GM21786 (cell line): ENCODE results near the gene FAM83F.
"Not testable (repeated sequence)": the region's sequence is repeated elsewhere in the genome, so short reads cannot be mapped to it uniquely, and the experiment has no call there.

Source experiments
- ATAC-seq: cut with Tn5 transposase; IDR thresholded peaks from one replicate; pipeline ENCODE4 v1.9.1; 2021; ENCODE audit not compliant: unreplicated experiment

FAM83F gene

DNA sequence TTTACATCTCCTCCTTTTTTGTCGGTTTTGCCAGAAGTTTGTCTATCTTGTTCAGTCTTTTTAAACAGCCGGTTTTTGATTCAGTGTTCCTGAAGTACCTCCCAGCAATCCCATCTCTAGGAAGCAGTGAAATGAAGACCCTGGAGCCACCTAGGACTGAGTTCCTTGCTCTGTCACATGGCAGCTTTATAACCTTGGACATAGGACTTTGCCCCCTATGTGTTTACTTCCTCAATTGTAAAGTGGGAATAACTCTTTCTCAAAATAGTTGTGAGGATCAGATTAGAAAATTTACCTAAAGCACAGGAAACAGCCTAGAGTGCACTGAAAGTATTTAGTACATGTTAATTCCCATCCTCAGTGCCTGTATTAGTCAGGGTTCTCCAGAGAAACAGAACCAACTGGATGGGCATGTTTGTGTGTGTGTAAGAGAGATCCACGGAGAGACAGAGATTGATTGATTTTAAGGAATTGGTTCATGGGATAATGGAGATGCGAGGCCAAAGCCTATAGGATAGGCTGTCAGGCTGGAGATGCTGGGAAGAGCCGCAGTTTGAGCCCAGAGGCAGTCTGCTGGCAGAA, 20.0 kb downstream of the FAM83F start:
- ATAC-seq: no peak

DNA sequence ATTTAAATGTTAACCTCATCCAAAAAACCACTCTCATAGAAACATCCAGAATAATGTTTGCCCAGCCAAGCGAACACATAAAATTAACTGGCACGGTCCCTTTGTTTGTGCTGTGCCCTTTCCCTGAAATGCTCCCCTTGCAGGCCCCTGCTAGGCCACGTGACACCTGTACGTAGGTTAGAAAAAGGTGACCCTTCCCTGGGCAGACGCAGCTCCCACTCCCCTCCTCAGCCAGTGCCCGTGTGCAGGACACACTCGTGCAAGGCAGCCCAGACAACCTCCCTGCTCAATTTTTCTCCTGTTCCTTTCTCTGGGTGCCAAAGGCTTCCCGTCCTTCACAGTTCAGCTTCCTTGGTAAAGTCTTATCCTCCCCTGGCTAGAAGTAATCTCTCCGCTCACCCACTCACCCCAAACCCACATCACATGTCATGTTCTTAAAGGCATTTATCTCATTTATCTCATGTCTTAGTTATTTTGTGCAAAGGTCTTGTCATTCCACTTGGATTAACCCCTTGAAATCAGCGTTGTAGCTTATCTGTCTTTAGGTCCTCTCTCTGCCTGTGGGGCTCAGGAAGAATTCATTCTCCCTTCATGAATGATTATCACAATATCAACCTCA, 20.7 kb downstream of the FAM83F start:
- ATAC-seq: no peak

DNA sequence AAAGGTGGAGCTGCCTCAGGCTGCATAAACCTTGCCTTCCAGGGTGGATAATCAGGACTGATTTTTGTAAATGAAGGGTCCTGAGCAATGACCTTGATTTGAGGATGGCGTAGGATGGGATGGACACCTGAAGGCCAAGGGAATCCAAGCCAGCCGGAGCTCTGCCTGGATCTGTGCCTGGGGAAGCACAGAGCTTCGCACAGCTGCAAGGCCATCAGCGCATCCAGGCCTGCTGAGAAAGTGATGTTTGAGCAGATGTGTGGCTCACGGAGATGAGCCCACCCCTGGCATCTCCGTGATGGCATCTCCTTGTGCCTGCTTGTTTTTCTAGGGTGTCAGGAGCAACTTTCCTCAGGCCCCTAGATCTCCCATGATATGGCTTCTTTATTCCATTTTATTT, 23.3 kb downstream of the FAM83F start:
- ATAC-seq: no peak

DNA sequence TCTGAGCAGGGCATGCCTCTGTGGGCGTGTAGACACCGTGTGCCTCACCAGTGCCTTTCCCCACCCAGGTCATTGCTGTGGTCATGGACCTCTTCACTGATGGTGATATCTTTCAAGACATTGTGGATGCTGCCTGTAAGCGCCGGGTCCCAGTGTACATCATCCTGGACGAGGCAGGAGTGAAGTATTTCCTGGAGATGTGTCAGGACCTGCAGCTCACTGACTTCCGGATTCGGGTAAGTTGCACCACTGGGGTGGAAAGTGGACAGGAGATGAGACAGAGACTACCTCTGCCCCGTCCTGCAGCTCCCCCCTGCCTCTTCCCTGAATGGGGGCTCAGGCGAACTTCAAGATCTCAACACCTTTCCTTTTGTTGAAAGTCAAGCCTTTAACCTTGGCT, 24.3 kb downstream of the FAM83F start:
- ATAC-seq: no peak

DNA sequence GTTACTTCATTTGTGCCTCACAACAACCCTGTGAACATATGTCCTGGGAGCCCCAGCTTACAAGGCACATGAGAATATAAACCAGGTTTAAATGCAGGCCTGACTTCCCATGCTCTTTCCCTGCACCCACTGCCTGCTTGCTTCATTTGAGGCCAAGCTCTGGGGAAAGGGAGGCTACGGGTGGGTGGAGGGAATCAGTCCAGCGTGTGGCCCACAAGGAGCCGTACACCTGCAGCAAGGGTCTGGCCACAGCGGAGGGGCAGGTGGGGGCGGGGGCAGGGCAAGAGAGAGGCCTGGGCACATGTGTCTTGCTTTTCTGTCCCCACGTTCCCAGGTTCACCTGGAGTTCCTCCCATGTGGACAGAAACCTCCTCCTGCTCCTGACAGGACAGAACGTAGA, 26.2 kb downstream of the FAM83F start:
- no peak for ATAC-seq

DNA sequence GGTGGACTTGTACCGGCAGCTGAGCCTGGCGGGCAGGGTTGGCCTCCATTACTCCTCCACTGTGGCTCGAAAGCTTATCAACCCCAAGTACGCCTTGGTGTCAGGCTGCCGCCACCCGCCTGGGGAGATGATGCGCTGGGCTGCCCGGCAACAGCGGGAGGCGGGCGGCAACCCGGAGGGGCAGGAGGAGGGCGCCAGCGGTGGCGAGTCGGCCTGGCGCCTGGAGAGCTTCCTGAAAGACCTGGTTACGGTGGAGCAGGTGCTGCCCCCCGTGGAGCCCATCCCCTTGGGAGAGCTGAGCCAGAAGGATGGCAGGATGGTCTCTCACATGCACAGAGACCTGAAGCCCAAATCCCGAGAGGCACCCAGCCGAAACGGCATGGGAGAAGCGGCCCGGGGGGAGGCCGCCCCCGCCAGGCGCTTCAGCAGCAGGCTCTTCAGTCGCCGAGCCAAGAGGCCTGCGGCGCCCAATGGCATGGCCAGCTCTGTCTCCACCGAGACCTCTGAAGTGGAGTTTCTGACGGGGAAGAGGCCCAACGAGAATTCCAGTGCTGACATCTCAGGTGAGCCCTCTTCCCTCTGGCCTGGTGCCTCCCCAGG, 26.7 kb downstream of the FAM83F start:
- no peak for ATAC-seq

DNA sequence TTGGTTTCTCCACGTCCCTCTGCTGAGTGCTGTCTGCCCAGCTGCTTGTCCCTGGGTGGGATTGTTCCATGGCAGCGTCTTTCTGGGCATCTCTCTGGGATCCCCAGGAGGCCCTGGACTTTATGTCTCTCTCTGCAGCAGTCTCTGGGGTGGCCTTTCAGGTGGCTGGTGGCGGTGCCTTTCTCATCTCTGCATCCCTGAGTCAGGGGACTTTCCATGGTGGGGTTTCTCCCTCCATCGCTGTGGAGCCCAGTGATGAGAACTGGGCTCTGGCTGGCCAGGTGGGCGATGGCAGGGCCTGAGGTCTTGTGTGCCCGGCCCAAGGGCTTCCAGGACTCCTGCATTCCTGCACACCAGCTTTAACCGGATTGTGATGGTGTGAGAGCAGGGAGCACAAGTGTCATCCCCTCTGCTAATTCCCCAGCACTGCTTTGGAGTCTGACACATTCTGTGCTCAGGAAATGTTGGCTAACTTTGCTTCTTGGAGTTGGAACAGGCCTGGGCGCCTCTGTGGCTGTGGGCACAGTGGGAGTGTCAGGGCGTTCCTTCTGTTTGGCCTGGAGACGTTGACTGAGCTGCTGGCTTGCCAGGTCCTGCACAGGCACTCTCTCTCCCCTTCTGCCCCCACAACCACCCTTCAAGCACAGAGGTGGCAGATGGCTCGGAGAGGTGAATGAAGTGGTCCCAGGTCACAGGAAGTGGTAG, 27.9 kb downstream of the FAM83F start:
- ATAC-seq: no peak

DNA sequence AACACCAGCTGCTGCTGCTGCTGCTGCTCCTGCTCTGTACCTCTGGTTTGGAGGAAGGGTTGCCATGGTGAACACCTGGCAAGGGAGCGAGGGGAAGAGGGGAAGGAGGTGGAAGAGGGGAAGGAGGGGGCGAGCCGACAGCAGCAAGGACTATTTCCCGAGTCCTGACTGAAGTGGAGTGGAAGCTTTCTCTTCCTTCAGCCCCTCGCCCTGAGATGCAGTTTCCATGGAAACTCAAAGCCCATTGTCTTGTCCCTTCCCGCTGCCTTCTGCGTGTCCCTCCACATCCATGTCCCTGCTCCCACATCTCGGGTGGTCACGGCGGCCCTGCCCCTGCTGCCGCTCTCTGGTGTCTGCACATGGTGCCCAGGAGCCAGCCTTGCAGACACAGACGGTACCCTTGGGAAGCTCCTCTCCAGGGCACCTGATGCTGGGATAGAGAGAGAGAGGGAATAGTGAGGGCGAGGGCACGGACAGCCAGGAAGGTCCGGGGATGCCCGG, 28.6 kb downstream of the FAM83F start:
- ATAC-seq: no peak

DNA sequence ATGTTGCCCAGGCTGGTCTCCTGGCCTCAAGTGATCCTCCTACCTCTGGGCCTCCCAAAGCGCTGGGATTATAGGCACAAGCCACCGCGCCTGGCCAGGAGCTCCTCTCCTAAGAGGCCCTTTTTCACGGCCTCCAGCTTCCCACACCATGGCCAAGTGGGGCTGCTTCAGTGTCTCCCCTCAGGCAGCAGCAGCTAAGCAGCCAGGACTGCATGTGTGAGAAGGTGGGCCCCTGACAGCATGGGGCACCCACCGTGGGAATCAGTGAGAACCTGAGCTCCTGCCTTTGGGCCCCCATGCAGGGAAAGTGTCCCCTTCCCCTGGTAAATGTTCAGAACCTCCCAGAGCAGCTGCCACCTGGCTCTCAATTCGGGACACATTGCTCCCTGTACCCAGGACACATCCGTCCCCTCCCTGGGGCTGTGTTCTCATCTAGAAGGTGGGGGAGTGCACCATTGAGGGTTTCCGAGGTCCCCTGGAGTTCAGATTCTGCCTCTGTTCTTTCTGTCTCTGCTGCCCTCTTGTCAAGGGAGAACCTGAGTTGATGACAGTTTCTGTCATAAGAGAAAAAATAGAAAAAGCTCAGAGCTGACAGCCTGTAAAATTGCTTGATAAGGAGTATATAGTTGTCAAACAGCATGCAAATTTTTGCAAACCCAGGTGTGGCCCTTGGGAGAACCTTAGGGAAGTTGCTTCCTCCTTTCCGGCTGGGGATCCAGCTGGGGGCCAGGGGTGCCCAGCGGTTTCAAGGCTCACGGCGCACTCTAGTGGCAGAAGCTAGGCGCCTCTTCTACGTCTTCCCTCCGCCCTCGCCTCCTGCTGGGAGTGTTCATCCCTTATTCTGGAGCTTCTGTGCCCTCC, 29.7 kb downstream of the FAM83F start:
- no peak for ATAC-seq

DNA sequence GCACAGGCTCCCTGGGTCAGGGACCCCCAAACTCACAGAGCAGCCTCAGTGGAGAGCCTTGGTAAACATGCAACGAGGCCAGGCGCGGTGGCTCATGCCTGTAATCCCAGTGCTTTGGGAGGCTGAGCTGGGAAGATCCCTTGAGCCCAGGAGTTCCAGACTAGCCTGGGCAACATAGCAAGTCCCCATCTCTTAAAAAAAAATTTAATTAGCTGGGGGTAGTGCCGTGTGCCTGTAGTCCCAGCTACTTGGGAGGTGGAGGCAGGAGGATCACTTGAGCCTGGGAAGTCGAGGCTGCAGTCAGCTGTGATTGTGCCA, 30.3 kb downstream of the FAM83F start:
- ATAC-seq: not testable (repeated sequence)

DNA sequence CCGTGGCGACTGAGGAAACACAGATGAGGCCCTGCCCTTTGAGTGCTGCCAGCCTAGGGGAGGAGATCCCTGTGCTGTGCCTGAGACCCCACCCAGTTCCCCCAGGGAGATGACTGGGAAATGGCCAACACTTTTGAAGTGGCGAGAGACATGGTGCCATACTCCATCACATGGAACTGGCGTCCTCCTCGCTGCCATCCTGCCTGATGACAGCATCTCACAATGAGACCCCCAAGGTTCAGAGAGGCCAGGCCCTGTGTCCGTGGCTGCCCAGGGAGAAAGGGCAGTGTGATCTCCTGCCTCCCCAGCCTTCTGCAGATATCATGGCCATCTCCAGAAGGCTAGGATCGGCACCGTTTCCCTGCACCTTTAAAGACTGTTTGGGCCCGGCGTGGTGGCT, 31.1 kb downstream of the FAM83F start:
- ATAC-seq: no peak

DNA sequence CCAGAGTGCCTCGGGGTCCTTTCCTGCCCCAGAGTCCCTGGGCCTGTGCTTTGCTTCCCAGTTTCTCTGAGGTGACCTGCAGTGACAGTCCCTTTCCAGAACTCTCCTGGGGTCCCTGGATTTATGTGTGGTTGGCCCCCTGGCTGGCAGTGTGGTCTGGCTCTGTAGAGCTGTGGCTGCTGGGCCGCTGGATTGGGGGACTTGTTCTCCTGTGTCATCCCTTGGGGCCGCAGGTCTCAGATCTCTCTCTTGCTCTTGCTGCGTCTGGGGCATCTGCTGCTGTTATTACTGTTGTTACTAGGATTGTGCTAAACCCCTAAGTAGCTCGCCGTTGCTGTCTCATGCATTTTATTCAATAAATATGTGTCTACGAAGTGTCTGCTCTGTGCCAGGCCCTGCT, 31.9 kb downstream of the FAM83F start:
- no peak for ATAC-seq

DNA sequence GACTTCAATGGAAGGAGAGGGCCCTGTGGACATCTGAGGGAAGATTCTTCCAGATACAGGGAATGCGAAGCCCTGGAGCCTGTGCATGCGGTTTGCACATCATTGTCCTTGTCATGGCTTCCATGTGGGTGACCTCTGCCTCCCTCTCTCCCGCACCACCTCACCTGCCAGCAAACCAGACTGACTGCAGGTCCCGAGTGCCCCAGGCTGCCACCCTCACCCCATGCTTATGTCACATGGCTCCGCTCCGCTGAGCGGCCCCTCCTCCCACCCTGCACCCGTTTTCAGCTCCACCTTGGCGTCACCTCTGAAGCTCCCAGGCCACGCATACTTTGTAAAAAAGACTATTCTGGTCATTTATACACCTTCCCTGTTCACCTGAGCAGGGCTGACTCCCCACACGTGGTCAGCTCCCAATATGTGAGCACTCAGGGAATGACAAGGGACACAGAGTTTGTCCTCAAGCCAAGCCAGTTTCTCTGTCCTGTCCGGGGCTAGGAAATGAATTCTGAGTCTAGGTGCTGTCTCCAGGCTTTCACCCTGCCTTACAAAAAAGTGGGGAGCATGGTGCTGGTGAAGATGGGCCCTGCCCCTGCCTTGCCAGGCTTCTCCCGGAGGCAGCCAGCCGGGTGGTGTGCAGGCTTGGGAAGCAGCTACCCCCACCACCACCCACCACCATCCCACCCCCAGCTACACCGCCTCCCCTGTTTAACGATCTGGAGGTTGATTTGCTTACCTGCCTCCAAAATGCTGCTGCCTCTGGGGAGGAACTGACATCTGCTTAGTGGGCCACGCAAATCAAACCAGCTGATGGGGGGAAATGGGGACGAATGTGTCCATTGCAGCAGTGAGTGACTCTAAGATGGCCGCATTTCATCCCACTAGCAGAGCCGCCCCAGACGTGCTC, 32.7 kb downstream of the FAM83F start:
- no peak for ATAC-seq

DNA sequence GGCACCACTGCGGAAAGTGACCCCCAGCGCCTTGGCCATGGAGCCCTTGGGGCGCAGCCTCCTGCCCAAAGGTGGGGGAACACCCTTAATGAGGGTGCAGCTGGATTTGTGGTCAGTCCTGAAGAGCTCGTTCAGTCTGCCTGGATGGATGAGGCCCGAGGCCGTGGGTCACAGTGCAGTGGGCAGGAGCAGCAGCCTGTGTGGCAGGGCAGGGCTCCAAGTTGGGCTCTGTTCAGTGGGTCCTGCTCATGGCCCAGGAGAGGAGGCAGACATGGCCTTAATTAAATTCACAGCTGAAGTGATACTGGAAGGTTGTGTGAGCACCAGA, 33.3 kb downstream of the FAM83F start:
- no peak for ATAC-seq

DNA sequence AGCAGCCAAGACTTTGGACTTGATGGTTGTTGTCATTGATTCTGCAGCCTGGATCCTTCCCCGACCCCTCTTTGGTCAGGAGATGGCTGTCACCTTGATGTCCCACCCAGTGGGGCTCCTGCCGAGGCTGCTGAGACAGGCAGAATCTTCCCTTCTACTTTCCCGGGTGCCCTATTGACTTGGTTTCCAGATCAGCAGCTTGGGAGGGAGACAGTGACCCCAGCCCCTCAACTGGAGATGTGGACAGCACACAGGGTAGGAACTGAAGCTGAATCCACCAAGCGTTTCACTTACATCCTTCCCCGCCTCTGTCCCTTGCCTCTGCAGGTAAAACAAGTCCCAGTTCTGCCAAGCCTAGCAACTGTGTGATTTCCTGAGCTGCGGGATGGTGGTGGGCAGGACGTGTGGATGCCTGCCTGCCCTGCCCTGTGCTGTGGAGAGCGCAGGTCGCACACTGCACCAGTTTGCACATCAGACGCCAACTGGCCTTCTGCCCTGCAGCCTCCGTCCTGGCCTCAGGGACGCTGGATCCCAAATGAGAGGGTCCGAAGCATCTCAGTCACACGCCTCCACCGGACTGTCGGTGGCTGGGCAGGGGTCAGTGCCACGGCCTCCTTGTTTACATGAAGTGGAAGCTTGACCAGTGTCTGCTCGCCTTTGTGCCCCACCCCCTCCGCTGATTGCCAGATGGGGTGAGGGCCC, 34.6 kb downstream of the FAM83F start:
- no peak for ATAC-seq

DNA sequence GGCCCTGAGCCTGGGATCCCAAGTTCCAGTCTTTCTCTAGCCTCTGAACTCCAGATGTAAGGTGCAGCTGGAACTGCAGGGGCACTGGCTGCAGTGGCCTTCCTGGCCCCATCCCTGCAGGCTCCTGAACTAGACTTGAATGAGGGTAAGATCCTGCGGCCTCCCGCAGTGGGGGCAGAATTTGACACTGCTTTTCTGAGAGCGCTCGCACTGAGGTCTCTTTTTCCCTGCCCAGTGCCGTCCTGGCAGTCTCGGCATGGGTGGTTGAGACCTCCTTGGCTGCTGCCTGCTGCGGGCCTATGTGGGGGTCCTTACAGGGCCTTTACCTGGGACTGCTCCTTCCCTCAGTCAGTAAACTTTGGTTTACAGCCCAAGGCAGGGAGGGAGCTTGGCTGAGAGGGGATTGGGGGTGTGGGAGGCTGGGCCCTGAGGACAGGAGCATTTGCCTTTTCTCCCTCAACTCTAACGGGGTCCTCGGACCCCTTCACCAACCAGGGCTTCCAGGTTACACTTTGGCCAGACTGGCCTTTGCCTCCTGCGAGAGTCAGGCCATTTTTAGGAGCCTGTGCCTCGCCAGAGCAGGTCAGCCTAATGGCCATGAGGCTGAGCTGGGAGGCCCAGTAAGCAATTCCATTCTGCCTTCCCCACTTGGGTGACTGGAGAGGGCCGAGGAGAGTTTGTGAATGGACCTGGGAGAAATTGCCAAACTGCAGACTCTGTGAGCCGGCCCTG, 35.4 kb downstream of the FAM83F start:
- ATAC-seq: no peak

DNA sequence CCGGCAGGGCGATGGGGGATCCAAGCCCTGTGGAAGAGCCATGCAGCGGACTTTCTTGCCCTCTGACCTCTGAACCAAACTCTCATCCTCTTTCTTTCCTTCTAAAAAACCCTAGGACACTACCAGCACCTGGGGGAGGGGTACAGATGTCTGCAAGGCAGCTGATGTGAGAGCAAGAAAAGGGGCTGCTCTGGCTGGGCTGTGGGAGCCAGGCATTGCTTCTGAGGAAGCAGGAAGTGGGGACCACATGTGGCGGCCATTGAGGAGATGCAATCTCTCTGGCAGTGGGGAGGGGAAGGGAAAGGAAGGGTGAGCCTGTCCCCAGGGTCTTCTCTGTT, 36.0 kb downstream of the FAM83F start:
- no peak for ATAC-seq

DNA sequence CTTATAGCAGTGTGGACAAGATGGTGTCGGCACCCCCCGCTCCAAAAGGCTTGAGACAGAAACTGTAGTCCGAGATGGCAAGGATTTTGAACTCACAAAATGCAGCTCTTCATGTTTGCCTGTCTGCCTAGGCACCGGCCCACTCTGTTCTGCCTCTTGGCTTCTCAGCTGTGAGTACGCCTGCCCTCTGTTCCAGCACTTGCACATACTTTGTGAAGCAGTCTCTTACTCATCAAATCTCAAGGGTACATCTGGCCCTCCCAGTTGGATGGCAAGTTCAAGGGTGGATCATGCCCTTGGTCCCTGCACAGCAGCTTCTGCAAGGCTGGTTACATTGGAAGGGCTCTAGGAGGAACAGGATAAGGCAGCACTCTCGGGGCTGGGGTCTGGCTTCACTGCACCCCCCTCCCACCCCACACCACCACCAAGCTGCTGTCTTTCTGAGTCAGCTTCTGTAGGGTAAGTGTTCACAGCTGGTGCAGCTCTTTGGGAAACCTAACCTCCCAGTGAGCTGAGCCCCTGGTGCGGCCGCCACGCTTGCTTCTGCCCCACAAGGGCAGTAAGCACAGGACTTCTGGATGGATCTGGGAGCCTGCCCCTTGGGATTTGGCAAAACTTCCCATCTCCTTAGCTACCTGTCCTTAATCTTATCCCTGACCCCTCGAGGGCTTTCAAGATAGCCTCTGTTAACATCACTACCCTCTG, 37.2 kb downstream of the FAM83F start:
- ATAC-seq: no peak
